Effector memory CD4-positive, alpha-beta T cell (primary cell): Measurements from ENCODE around the gene CD164.
A peak's percentile ranks its signal among the peaks of the same experiment; 100 is the strongest.

Experiments used
- DNase-seq, 3 donors: peaks; one replicate each; pipeline ENCODE4 v3.0.0-alpha.2; 2020
- H3K27ac ChIP-seq: 2 replicates; pipeline ENCODE4 v1.7.0; 2013; ENCODE audit warnings: mild to moderate bottlenecking, low read length, moderate library complexity; ENCODE audit not compliant: insufficient read depth, poor library complexity, severe bottlenecking
- H3K27me3 ChIP-seq: replicated peaks from 2 replicates; pipeline ENCODE4 v1.7.0; 2013; ENCODE audit warnings: mild to moderate bottlenecking, low read length; ENCODE audit not compliant: insufficient read depth, control insufficient read depth, poor library complexity, severe bottlenecking
- H3K36me3 ChIP-seq: 2 replicates; pipeline ENCODE4 v1.7.0; 2013; ENCODE audit warnings: mild to moderate bottlenecking, low read length, moderate library complexity; ENCODE audit not compliant: control insufficient read depth, insufficient read depth
- H3K4me1 ChIP-seq: 2 replicates; pipeline ENCODE4 v1.7.0; 2013; ENCODE audit warnings: low read length, mild to moderate bottlenecking; ENCODE audit not compliant: control insufficient read depth, insufficient read depth, poor library complexity, severe bottlenecking
- H3K4me3 ChIP-seq: 2 replicates; pipeline ENCODE4 v1.7.0; 2013; ENCODE audit warnings: low read length, low read depth, mild to moderate bottlenecking; ENCODE audit not compliant: insufficient read depth, poor library complexity, severe bottlenecking
- H3K9me3 ChIP-seq: 2 replicates; pipeline ENCODE4 v1.7.0; 2013; ENCODE audit warnings: mild to moderate bottlenecking, low read length, moderate library complexity; ENCODE audit not compliant: control insufficient read depth
- total RNA-seq, 3 donors: gene quantifications; one replicate each; lab custom pipeline; 2026; lab: John Stamatoyannopoulos, UW

The CD164 gene
- 179 to 259 (median 236) reads per million in 3 donors for total RNA-seq

- peak; percentile 90 to 91 (median 90) for DNase-seq
- Histone ChIP-seq H3K36me3 (peaks cover 12% of the 10 kb centered on the region), H3K27ac (peak within 1 kb of the TSS; percentile 91), H3K27me3 (no peaks in the 10 kb centered on the region), H3K4me1 (peaks cover 20% of the 10 kb centered on the region), H3K4me3 (peak within 1 kb of the TSS; percentile 77), H3K9me3 (no peaks in the 10 kb centered on the region)
These were observed at the start of gene CD164 for GRCh38 chr6:109381747-109382575. Gene CD164 (minus strand): TSS chr6:109382467. CDS start chr6:109382378, 89 bp downstream.

- H3K4me1 ChIP-seq, result no peaks in the 10 kb centered on the region
- no peak for DNase-seq
These were observed 47.2 kb upstream of the CD164 start for GRCh38 chr6:109429496-109429895.

GRCh38 chr6:109428889-109429477 is 46.7 kb upstream of the CD164 start:
- no peaks in the 10 kb centered on the region for H3K36me3 ChIP-seq
- H3K9me3 ChIP-seq, result no peaks in the 10 kb centered on the region
- DNase-seq, result no peak
- H3K27me3 ChIP-seq, result no peaks in the 10 kb centered on the region
- no peak overlapping the region for H3K27ac ChIP-seq
- H3K4me1 ChIP-seq, result no peaks in the 10 kb centered on the region
- no peak overlapping the region for H3K4me3 ChIP-seq

More at GRCh38 chr6:109429496-109429895, 47.2 kb upstream of the CD164 start:
- Histone ChIP-seq H3K27me3 (no peaks in the 10 kb centered on the region), H3K4me3 (no peak overlapping the region), H3K36me3 (no peaks in the 10 kb centered on the region), H3K9me3 (no peaks in the 10 kb centered on the region), H3K27ac (no peak overlapping the region)

- Histone ChIP-seq H3K27ac (no peak overlapping the region), H3K4me1 (no peaks in the 10 kb centered on the region), H3K36me3 (no peaks in the 10 kb centered on the region), H3K4me3 (no peak overlapping the region), H3K27me3 (no peaks in the 10 kb centered on the region), H3K9me3 (no peaks in the 10 kb centered on the region)
- no peak for DNase-seq
These were observed 42.7 kb upstream of the CD164 start for GRCh38 chr6:109424946-109425345.

GRCh38 chr6:109421184-109421583 is 38.9 kb upstream of the CD164 start:
- H3K4me1 ChIP-seq, result no peaks in the 10 kb centered on the region
- H3K4me3 ChIP-seq, result no peak overlapping the region
- no peak for DNase-seq
- no peaks in the 10 kb centered on the region for H3K9me3 ChIP-seq
- no peaks in the 10 kb centered on the region for H3K36me3 ChIP-seq
- H3K27ac ChIP-seq, result no peak overlapping the region
- H3K27me3 ChIP-seq, result no peaks in the 10 kb centered on the region

GRCh38 chr6:109420751-109421150 is 38.5 kb upstream of the CD164 start:
- Histone ChIP-seq H3K9me3 (no peaks in the 10 kb centered on the region), H3K27ac (no peak overlapping the region), H3K27me3 (no peaks in the 10 kb centered on the region), H3K4me3 (no peak overlapping the region), H3K4me1 (no peaks in the 10 kb centered on the region), H3K36me3 (no peaks in the 10 kb centered on the region)
- DNase-seq, result no peak

GRCh38 chr6:109417646-109418045 is 35.4 kb upstream of the CD164 start:
- no peak overlapping the region for H3K27ac ChIP-seq
- no peaks in the 10 kb centered on the region for H3K4me1 ChIP-seq
- no peaks in the 10 kb centered on the region for H3K36me3 ChIP-seq
- H3K4me3 ChIP-seq, result no peak overlapping the region
- DNase-seq, result no peak
- H3K27me3 ChIP-seq, result no peaks in the 10 kb centered on the region
- H3K9me3 ChIP-seq, result no peaks in the 10 kb centered on the region

- Histone ChIP-seq H3K27me3 (no peaks in the 10 kb centered on the region), H3K27ac (no peak overlapping the region), H3K36me3 (no peaks in the 10 kb centered on the region), H3K4me1 (no peaks in the 10 kb centered on the region), H3K4me3 (no peak overlapping the region), H3K9me3 (no peaks in the 10 kb centered on the region)
- no peak for DNase-seq
These were observed 28.8 kb upstream of the CD164 start for GRCh38 chr6:109411034-109411433.

- no peak overlapping the region for H3K4me3 ChIP-seq
- no peaks in the 10 kb centered on the region for H3K9me3 ChIP-seq
- H3K27ac ChIP-seq, result no peak overlapping the region
- H3K27me3 ChIP-seq, result no peaks in the 10 kb centered on the region
- no peak for DNase-seq
- no peaks in the 10 kb centered on the region for H3K36me3 ChIP-seq
- no peaks in the 10 kb centered on the region for H3K4me1 ChIP-seq
These were observed 23.9 kb upstream of the CD164 start for GRCh38 chr6:109406196-109406595.

GRCh38 chr6:109397020-109397419 is 14.8 kb upstream of the CD164 start:
- no peaks in the 10 kb centered on the region for H3K4me1 ChIP-seq
- H3K9me3 ChIP-seq, result no peaks in the 10 kb centered on the region
- no peak for DNase-seq
- no peaks in the 10 kb centered on the region for H3K36me3 ChIP-seq
- no peaks in the 10 kb centered on the region for H3K27me3 ChIP-seq
- H3K27ac ChIP-seq, result no peak overlapping the region
- no peak overlapping the region for H3K4me3 ChIP-seq
